K562 (cell line): Measurements from ENCODE around the gene TMEM107. TPM values are rescaled to one million over a fixed set of nuclear protein-coding genes. Genes with fewer than 3 reads are reported as not detected.

Experiments
- ATAC-seq: fragments of 200-7000 bp; cut with Tn5 transposase; 3 replicates; pipeline ENCODE4 v1.9.1; 2020; ENCODE audit warnings: moderate library complexity
- BruUV-seq: library from RNA; stranded (reverse); fragments of 400-500 nt; replicated peaks from 2 replicates; lab custom pipeline; 2021; lab: Mats Ljungman, UMichigan
- CTCF ChIA-PET: fragments of 300-600 bp; formaldehyde crosslinking; extraction: SDS; loops from one replicate; lab custom pipeline; 2021; ENCODE audit warnings: low intra/inter-chr PET ratio; lab: Yijun Ruan, JAX
- POLR2A ChIA-PET: fragments of 300-600, 350-650 bp; sonication (Branson Sonifier 250); formaldehyde crosslinking; extraction: SDS; loops from one replicate; lab custom pipeline; 2021; ENCODE audit warnings: antibody characterized with exemption, inconsistent platforms; lab: Yijun Ruan, JAX
- DNase-seq, 4 experiments: peaks; one replicate each; pipeline versions ENCODE4 v3.0.0 to v3.0.0-alpha.2; 2011 to 2018; ENCODE audit warnings: low spot score in 3 of 4, mixed read lengths in 3 of 4; ENCODE audit errors: extremely low read depth in 1 of 4
- FAIRE-seq: peaks from 2 replicates; lab custom pipeline; 2011; peaks lifted over from hg19 to GRCh38; lab: Jason Lieb, UNC
- H2AFZ ChIP-seq: 2 replicates; pipeline ENCODE4 v1.6.0; 2011; ENCODE audit warnings: low read depth, low read length, control low read depth, inconsistent platforms
- H3K27ac ChIP-seq: fragments of 200-600 bp; 3 replicates; pipeline ENCODE4 v1.8.0; 2011; ENCODE audit warnings: low read depth, mild to moderate bottlenecking, control low read depth, inconsistent platforms, low read length, moderate library complexity, mixed read lengths; ENCODE audit errors: extremely low read depth
- H3K27me3 ChIP-seq, 2 experiments: fragments of 300-600 bp in 1 of 2; 2 replicates in 1 of 2; 3 replicates in 1 of 2; pipeline versions ENCODE4 v1.6.0 to v1.8.0; 2011; ENCODE audit warnings: inconsistent platforms in 2 of 2, low read length in 2 of 2, mild to moderate bottlenecking in 1 of 2, mixed read lengths in 1 of 2, moderate library complexity in 1 of 2; ENCODE audit not compliant: control insufficient read depth in 2 of 2, insufficient read depth in 2 of 2
- H3K36me3 ChIP-seq: fragments of 300-600 bp; 3 replicates; pipeline ENCODE4 v1.8.0; 2011; ENCODE audit warnings: mild to moderate bottlenecking, low read length, inconsistent platforms; ENCODE audit not compliant: control insufficient read depth, insufficient read depth
- H3K4me1 ChIP-seq, 2 experiments: fragments of 200-600 bp in 1 of 2; replicated peaks in 1 of 2; 2 replicates in 1 of 2; 3 replicates in 1 of 2; pipeline versions ENCODE4 v1.5.1 to v1.8.0; 2011; ENCODE audit warnings: inconsistent platforms in 2 of 2, low read length in 2 of 2, mild to moderate bottlenecking in 1 of 2, mixed read lengths in 1 of 2, moderate library complexity in 1 of 2; ENCODE audit not compliant: control insufficient read depth in 2 of 2, insufficient read depth in 2 of 2
- H3K4me2 ChIP-seq: 2 replicates; pipeline ENCODE4 v1.6.1; 2011; ENCODE audit warnings: low read length, control low read depth, inconsistent platforms, mixed read lengths; ENCODE audit not compliant: insufficient read depth
- H3K4me3 ChIP-seq: fragments of 200-600 bp; sonication (generic), shearing (Covaris generic); 2 replicates; pipeline ENCODE4 v1.5.1; 2016; ENCODE audit warnings: control low read depth, inconsistent platforms
- H3K79me2 ChIP-seq: fragments of 200-600 bp; 3 replicates; pipeline ENCODE4 v1.8.0; 2011; ENCODE audit warnings: low read length, inconsistent platforms; ENCODE audit not compliant: control insufficient read depth, insufficient read depth
- H3K9ac ChIP-seq, 2 experiments: 2 replicates each; pipeline versions ENCODE4 v1.6.0 to v1.6.1; 2011; ENCODE audit warnings: low read depth in 2 of 2, low read length in 2 of 2, control low read depth in 1 of 2, inconsistent platforms in 1 of 2, mild to moderate bottlenecking in 1 of 2, mixed read lengths in 1 of 2; ENCODE audit not compliant: insufficient read depth in 1 of 2
- H3K9me1 ChIP-seq: one replicate; pipeline ENCODE4 v1.6.0; 2011; ENCODE audit warnings: inconsistent platforms, mild to moderate bottlenecking, low read length, moderate library complexity; ENCODE audit not compliant: control insufficient read depth, insufficient read depth
- H3K9me3 ChIP-seq: replicated peaks from 2 replicates; pipeline ENCODE4 v1.5.1; 2011; ENCODE audit warnings: low read depth, low read length, inconsistent platforms; ENCODE audit not compliant: control insufficient read depth, insufficient read depth
- H4K20me1 ChIP-seq: replicated peaks from 2 replicates; pipeline ENCODE4 v1.6.1; 2011; ENCODE audit warnings: low read length, inconsistent platforms, mixed read lengths; ENCODE audit not compliant: control insufficient read depth, insufficient read depth
- C11orf30 ChIP-seq: fragments of 450-650 bp; IDR thresholded peaks from 2 replicates; pipeline ENCODE4 v1.6.1; 2016; ENCODE audit warnings: low read depth, mild to moderate bottlenecking
- CBX1 ChIP-seq: sonication (generic); IDR thresholded peaks from 2 replicates; pipeline ENCODE4 v1.6.1; 2016; ENCODE audit warnings: antibody characterized with exemption, low read depth, mild to moderate bottlenecking
- CEBPB ChIP-seq: fragments of 450-650 bp; IDR thresholded peaks from 2 replicates; pipeline ENCODE4 v1.6.1; 2016; ENCODE audit warnings: missing genetic modification characterization, missing compliant biosample characterization
- NCOA4 ChIP-seq: fragments of 450-650 bp; IDR thresholded peaks from 2 replicates; pipeline ENCODE4 v1.6.1; 2018; ENCODE audit warnings: mild to moderate bottlenecking; ENCODE audit not compliant: partially characterized antibody
- RBFOX2 ChIP-seq: fragments of 200-400 bp; formaldehyde crosslinking; IDR thresholded peaks from 2 replicates; pipeline ENCODE4 v1.6.1; 2017; ENCODE audit warnings: low read depth, mild to moderate bottlenecking, low read length, moderate library complexity
- ZKSCAN1 ChIP-seq: fragments of 150-350 bp; IDR thresholded peaks from 2 replicates; pipeline ENCODE4 v1.6.1; 2016; ENCODE audit warnings: low read depth, low read length
- ZNF239 ChIP-seq: fragments of 250-450 bp; sonication (Bioruptor Pico); IDR thresholded peaks from 2 replicates; pipeline ENCODE4 v1.4.0; 2020; ENCODE audit warnings: mild to moderate bottlenecking
- ZNF785 ChIP-seq: fragments of 250-450 bp; sonication (Bioruptor Pico); IDR thresholded peaks from 2 replicates; pipeline ENCODE4 v1.4.0; 2020; ENCODE audit warnings: mild to moderate bottlenecking
- WGBS: fragments of 100-300 bp; shearing (Covaris generic); methylation state at CpG from one replicate; pipeline ENCODE4 v1.1.6; 2016; ENCODE audit warnings: low coverage, mixed read lengths; ENCODE audit not compliant: insufficient coverage; ENCODE audit errors: missing lambda C conversion rate; 5-methylcytosine and 5-hydroxymethylcytosine counted together
- in situ Hi-C: fragments of 300-500 bp; cut with MboI; formaldehyde crosslinking; loops from 4 replicates; pipeline ENCODE4 v1.15.0; 2018; ENCODE audit warnings: inconsistent platforms, mixed read lengths
- intact Hi-C: fragments of 100-400 bp; cut with micrococcal nuclease; formaldehyde crosslinking; loops from 2 replicates; pipeline ENCODE4 v1.14.2; 2022
- polyA plus RNA-seq, 8 experiments: library from polyadenylated mRNA; depleted of rRNA in 4 of 8; stranded (reverse) in 5 of 8; unstranded in 3 of 8; fragments of >200 nt; fragmentation: Nextera tagmentation in 2 of 8; fragmentation: Illumina TruSeq in 1 of 8; extraction: Ambion mirVana in 2 of 8; extraction: Trizol in 1 of 8; gene quantifications; 2 replicates each; pipeline versions ENCODE4 v1.2.1 to v1.2.3, GENCODE V29; 2011 to 2014; ENCODE audit warnings: inconsistent platforms in 1 of 8, missing spikeins in 1 of 8
- total RNA-seq, 7 experiments: library from RNA; depleted of rRNA in 6 of 7; stranded (reverse); fragments of >200 nt in 6 of 7; fragmentation: Illumina TruSeq in 2 of 7; extraction: Trizol in 2 of 7; gene quantifications; 2 replicates each; pipeline versions ENCODE4 v1.2.1 to v1.2.3, GENCODE V29; 2011 to 2021; ENCODE audit warnings: low replicate concordance in 1 of 7
- TF ChIP-seq, protein P1 (sequence below): fragments of 200-800 bp; sonication (Bioruptor generic); IDR thresholded peaks from 2 replicates; pipeline ENCODE4 v1.6.1; 2017; ENCODE audit warnings: missing genetic modification characterization, missing compliant biosample characterization
- TF ChIP-seq, protein P2 (sequence below): fragments of 250-450 bp; sonication (Bioruptor Pico); IDR thresholded peaks from 2 replicates; pipeline ENCODE4 v1.5.0; 2020; ENCODE audit warnings: mild to moderate bottlenecking
- TF ChIP-seq, protein P3 (sequence below): fragments of 450-650 bp; IDR thresholded peaks from 2 replicates; pipeline ENCODE4 v1.6.1; 2017; ENCODE audit warnings: antibody characterized with exemption
- TF ChIP-seq, protein P4 (sequence below): IDR thresholded peaks from 2 replicates; pipeline ENCODE4 v1.6.1; 2016; ENCODE audit warnings: missing genetic modification characterization, missing compliant biosample characterization

The TMEM107 gene
- total and polyA plus RNA-seq, 9 of the 15 experiments (the other 6 are each of a cell fraction or from before 2014, with no cell fraction given), result 7.1 to 26.2 (median 16.9) TPM

DNA sequence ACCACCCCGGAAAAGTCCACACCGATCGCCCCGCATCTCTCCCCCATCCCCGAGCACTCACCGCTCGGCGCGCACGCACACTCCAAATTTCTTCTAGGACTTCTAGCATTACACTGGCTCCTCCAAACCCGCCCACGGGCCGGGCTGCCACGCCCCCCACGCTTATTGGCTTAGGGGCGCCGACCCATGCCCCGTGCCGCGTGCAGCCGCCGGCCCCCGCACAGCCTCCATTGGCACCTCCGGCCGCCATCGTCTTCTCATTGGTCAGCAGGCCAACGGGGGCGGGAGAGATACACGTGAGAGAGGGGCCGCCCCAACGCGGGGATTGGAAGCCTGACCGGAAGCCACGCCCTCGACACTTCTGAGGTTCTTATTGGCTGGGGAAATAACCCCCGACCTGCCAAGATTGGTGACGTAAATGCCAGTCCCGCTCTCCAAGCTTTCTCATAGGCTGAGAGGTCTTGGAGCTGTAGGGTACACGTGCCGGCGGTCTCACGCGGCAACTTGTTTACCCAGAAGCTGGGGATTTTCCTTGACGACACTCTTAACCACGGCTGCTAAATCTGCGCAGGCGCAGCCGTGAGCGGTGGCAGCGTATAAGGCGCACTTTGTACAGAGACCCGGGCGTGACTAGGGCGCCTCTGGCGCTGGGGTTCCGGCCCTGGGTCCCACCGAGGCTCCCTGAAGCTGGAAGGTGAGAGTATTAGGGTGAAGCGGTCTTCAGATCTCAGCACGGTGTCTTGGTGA is 19.8 kb downstream of the TMEM107 start (continued):
- TF ChIP-seq, protein P1, sequence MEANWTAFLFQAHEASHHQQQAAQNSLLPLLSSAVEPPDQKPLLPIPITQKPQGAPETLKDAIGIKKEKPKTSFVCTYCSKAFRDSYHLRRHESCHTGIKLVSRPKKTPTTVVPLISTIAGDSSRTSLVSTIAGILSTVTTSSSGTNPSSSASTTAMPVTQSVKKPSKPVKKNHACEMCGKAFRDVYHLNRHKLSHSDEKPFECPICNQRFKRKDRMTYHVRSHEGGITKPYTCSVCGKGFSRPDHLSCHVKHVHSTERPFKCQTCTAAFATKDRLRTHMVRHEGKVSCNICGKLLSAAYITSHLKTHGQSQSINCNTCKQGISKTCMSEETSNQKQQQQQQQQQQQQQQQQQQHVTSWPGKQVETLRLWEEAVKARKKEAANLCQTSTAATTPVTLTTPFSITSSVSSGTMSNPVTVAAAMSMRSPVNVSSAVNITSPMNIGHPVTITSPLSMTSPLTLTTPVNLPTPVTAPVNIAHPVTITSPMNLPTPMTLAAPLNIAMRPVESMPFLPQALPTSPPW (CRISPR knock-in tag), result peak; percentile 77
- TF ChIP-seq ZKSCAN1, result 0 out of 2 replicates have a peak, but pooled peaks have one; percentile 28
- no peak for TF ChIP-seq ZNF239 (CRISPR knock-in tag)

DNA sequence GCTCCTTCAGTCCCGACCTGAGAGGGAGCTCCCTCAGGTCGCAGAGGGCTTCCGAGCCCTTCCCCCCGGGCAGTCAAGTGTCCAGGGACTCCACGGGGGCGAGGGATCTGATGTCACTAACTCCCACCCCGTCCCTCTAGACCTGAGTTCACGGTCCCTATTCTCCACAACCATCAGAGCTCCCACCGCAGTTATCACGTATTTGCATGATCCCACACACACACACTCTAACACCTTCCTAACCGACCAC is 20.3 kb downstream of the TMEM107 start:
- H3K9ac ChIP-seq, result peak overlapping the region; percentile 73 to 95
- ATAC-seq, result no peak
- peak overlapping the region; percentile 90 for H3K4me2 ChIP-seq
- no peaks in the 10 kb centered on the region for H3K9me3 ChIP-seq
- FAIRE-seq, result no peak
- WGBS, result 2% methylated on average over 9 of the region's 11 CpGs
- H3K27me3 ChIP-seq, result no peaks in the 10 kb centered on the region
- ChIA-PET POLR2A (interaction anchor here (0.7 to 8.6 kb wide), 3 partner anchors 16 to 874 kb away, joined by 3 to 105 read pairs (median 3); no protein-coding TSS in a partner anchor), CTCF (no interaction called here)
- H3K4me3 ChIP-seq, result peak overlapping the region; percentile 52
- no TSS peak for BruUV-seq
- DNase-seq, result no peak
- H3K36me3 ChIP-seq, result peaks cover 18% of the 10 kb centered on the region; the same call in 2 of the 3 replicates
- H3K9me1 ChIP-seq, result no peaks in the 10 kb centered on the region
- peak overlapping the region; percentile 82 for H3K27ac ChIP-seq
- in situ Hi-C loops, result no loop called here
- H3K4me1 ChIP-seq, result peaks cover 37 to 72% of the 10 kb centered on the region in 2 experiments
- H4K20me1 ChIP-seq, result 0 out of 2 replicates have a peak, but pooled peaks cover 2% of the 10 kb centered on the region
- intact Hi-C loops, result loop anchor here (1.0 kb wide), 2 partner anchors 18 to 36 kb away; no protein-coding TSS in a partner anchor
- peaks cover 48% of the 10 kb centered on the region for H3K79me2 ChIP-seq
- peak overlapping the region; percentile 36; the same call in 1 of the 2 replicates for H2AFZ ChIP-seq
- TF ChIP-seq NCOA4, result no peak
- TF ChIP-seq CBX1, result no peak
- TF ChIP-seq, protein P2, sequence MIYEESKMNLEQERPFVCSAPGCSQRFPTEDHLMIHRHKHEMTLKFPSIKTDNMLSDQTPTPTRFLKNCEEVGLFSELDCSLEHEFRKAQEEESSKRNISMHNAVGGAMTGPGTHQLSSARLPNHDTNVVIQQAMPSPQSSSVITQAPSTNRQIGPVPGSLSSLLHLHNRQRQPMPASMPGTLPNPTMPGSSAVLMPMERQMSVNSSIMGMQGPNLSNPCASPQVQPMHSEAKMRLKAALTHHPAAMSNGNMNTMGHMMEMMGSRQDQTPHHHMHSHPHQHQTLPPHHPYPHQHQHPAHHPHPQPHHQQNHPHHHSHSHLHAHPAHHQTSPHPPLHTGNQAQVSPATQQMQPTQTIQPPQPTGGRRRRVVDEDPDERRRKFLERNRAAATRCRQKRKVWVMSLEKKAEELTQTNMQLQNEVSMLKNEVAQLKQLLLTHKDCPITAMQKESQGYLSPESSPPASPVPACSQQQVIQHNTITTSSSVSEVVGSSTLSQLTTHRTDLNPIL (CRISPR knock-in tag), result no peak
- no peak for TF ChIP-seq C11orf30
- TF ChIP-seq, protein P3, sequence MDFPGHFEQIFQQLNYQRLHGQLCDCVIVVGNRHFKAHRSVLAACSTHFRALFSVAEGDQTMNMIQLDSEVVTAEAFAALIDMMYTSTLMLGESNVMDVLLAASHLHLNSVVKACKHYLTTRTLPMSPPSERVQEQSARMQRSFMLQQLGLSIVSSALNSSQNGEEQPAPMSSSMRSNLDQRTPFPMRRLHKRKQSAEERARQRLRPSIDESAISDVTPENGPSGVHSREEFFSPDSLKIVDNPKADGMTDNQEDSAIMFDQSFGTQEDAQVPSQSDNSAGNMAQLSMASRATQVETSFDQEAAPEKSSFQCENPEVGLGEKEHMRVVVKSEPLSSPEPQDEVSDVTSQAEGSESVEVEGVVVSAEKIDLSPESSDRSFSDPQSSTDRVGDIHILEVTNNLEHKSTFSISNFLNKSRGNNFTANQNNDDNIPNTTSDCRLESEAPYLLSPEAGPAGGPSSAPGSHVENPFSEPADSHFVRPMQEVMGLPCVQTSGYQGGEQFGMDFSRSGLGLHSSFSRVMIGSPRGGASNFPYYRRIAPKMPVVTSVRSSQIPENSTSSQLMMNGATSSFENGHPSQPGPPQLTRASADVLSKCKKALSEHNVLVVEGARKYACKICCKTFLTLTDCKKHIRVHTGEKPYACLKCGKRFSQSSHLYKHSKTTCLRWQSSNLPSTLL, result 0 out of 2 replicates have a peak, but pooled peaks have one; percentile 5
- no peak for TF ChIP-seq CEBPB (tag)
- TF ChIP-seq, protein P4, sequence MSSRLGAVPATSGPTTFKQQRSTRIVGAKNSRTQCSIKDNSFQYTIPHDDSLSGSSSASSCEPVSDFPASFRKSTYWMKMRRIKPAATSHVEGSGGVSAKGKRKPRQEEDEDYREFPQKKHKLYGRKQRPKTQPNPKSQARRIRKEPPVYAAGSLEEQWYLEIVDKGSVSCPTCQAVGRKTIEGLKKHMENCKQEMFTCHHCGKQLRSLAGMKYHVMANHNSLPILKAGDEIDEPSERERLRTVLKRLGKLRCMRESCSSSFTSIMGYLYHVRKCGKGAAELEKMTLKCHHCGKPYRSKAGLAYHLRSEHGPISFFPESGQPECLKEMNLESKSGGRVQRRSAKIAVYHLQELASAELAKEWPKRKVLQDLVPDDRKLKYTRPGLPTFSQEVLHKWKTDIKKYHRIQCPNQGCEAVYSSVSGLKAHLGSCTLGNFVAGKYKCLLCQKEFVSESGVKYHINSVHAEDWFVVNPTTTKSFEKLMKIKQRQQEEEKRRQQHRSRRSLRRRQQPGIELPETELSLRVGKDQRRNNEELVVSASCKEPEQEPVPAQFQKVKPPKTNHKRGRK, result no peak
- TF ChIP-seq ZNF785 (CRISPR knock-in tag), result no peak
- no peak for TF ChIP-seq RBFOX2
